ENCODE data around the gene WDFY3.

WDFY3 gene

DNA sequence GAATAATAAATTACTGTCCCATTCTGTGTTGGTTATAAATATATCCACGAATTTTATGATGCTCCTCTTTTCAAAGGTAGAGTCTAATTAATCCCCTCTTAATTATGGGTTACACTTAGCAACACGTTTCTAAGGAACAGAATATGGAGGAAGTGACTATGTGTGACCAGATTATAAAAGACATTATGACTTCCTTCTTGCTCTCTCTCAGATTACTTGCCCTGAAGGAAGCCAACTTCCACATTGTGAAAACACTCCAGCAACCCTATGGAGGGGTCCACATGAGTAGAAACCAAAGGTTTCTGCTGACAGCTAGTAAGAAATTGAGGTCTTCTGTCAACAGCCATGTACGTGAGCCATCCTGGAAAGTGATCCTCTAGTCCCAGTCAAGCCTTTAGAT lies 59.3 kb downstream of the WDFY3 start:
- Histone ChIP-seq H4K20me1 (ENCODE audit: insufficient read depth, low read length) (no peaks in the 10 kb centered on the region), H3K9ac (ENCODE audit: low read length) (no peak overlapping the region), H3K4me2 (ENCODE audit: low read length) (no peak overlapping the region), H3K27me3 (ENCODE audit: insufficient read depth, low read length) (no peaks in the 10 kb centered on the region; the same call in 1 of the 2 replicates), H2AFZ (ENCODE audit: low read length) (no peak overlapping the region), H3F3A (ENCODE audit: insufficient read depth, low read length) (no peaks in the 10 kb centered on the region), H3K79me2 (ENCODE audit: insufficient read depth, low read length) (no peaks in the 10 kb centered on the region), H3K36me3 (ENCODE audit: insufficient read depth, low read length) (no peaks in the 10 kb centered on the region), H3K9me3 (ENCODE audit: low read length) (no peaks in the 10 kb centered on the region), H3K27ac (ENCODE audit: low read depth, low read length, poor library complexity, severe bottlenecking) (no peak overlapping the region), H3K9me2 (ENCODE audit: low read depth, low read length) (no peaks in the 10 kb centered on the region), H3K4me3 (ENCODE audit: low read depth, low read length, poor library complexity, severe bottlenecking) (no peak overlapping the region), H3K4me1 (ENCODE audit: insufficient read depth, low read length, severe bottlenecking) (no peaks in the 10 kb centered on the region)
- TF ChIP-seq EZH2 (IDR thresholded peaks at IDR 0.05; ENCODE audit: borderline replicate concordance, low read length) = no peak
- TF ChIP-seq, protein P1, sequence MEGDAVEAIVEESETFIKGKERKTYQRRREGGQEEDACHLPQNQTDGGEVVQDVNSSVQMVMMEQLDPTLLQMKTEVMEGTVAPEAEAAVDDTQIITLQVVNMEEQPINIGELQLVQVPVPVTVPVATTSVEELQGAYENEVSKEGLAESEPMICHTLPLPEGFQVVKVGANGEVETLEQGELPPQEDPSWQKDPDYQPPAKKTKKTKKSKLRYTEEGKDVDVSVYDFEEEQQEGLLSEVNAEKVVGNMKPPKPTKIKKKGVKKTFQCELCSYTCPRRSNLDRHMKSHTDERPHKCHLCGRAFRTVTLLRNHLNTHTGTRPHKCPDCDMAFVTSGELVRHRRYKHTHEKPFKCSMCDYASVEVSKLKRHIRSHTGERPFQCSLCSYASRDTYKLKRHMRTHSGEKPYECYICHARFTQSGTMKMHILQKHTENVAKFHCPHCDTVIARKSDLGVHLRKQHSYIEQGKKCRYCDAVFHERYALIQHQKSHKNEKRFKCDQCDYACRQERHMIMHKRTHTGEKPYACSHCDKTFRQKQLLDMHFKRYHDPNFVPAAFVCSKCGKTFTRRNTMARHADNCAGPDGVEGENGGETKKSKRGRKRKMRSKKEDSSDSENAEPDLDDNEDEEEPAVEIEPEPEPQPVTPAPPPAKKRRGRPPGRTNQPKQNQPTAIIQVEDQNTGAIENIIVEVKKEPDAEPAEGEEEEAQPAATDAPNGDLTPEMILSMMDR (IDR thresholded peaks at IDR 0.05; ENCODE audit: low read length) = no peak

DNA sequence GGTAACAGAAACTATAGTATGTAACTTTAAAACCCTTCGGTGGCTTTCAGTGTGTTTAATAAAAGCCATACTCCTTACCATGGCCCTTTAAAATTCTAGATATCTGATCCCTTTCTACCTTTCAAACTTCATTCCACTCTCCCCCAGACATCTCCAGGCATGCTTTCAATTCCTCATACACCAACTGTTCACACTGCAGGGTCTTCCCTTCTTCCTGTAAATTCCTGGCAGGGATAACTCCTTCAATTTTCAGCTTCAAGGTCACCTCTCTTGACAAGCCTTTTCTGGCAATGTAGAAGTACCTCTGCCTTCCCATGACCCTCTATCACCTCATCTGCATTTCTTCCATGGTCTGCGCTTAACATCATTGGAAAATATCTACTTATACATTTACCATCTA lies 60.8 kb downstream of the WDFY3 start:
- H3K9me3 ChIP-seq (ENCODE audit: low read length) = no peaks in the 10 kb centered on the region
- H3K9me2 ChIP-seq (ENCODE audit: low read depth, low read length) = no peaks in the 10 kb centered on the region
- no peak overlapping the region for H3K4me2 ChIP-seq (ENCODE audit: low read length)

DNA sequence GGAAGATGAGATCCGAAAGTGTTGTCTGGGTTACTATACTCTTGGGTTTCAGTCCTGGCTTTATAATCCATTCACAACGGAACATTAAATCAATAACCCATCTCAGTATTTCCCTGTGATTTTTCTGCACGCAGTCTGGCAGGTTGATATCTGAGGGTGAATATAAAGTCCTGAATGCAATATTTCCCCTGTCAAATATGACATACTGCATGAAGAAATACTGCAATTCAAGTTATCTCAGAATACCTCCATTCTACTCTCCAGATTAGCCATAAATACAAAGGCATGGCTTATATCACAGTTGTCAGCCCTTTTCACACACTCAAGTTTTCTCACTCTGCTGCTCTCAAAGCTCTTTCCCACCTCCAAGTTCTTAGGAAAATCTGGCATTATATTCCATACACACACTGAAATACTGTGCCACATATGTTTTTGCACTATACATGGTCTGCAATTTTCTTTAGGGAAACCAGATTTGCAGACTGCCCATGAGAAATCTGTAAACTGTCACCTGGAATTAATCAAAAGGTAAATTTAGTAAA lies 64.7 kb downstream of the WDFY3 start:
- H3K27ac ChIP-seq (ENCODE audit: low read depth, low read length, poor library complexity, severe bottlenecking) = no peak overlapping the region
- no peaks in the 10 kb centered on the region for H3K9me3 ChIP-seq (ENCODE audit: low read length)
- H3F3A ChIP-seq (ENCODE audit: insufficient read depth, low read length) = no peaks in the 10 kb centered on the region
- H4K20me1 ChIP-seq (ENCODE audit: insufficient read depth, low read length) = no peaks in the 10 kb centered on the region
- H2AFZ ChIP-seq (ENCODE audit: low read length) = no peak overlapping the region
- no peaks in the 10 kb centered on the region for H3K9me2 ChIP-seq (ENCODE audit: low read depth, low read length)
- H3K9ac ChIP-seq (ENCODE audit: low read length) = no peak overlapping the region
- H3K4me2 ChIP-seq (ENCODE audit: low read length) = no peak overlapping the region
- no peaks in the 10 kb centered on the region for H3K4me1 ChIP-seq (ENCODE audit: insufficient read depth, low read length, severe bottlenecking)
- H3K79me2 ChIP-seq (ENCODE audit: insufficient read depth, low read length) = no peaks in the 10 kb centered on the region
- no peaks in the 10 kb centered on the region; the same call in 1 of the 2 replicates for H3K27me3 ChIP-seq (ENCODE audit: insufficient read depth, low read length)
- TF ChIP-seq EZH2 (IDR thresholded peaks at IDR 0.05; ENCODE audit: borderline replicate concordance, low read length) = no peak
- TF ChIP-seq, protein P1 (IDR thresholded peaks at IDR 0.05; ENCODE audit: low read length) = no peak
- H3K36me3 ChIP-seq (ENCODE audit: insufficient read depth, low read length) = no peaks in the 10 kb centered on the region
- no peak overlapping the region for H3K4me3 ChIP-seq (ENCODE audit: low read depth, low read length, poor library complexity, severe bottlenecking)

More for the DNA sequence above, 60.8 kb downstream of the WDFY3 start:
- no peak overlapping the region for H3K4me3 ChIP-seq (ENCODE audit: low read depth, low read length, poor library complexity, severe bottlenecking)
- no peaks in the 10 kb centered on the region for H3K79me2 ChIP-seq (ENCODE audit: insufficient read depth, low read length)
- H3K27ac ChIP-seq (ENCODE audit: low read depth, low read length, poor library complexity, severe bottlenecking) = no peak overlapping the region
- no peak overlapping the region for H3K9ac ChIP-seq (ENCODE audit: low read length)
- H3K36me3 ChIP-seq (ENCODE audit: insufficient read depth, low read length) = no peaks in the 10 kb centered on the region
- H3F3A ChIP-seq (ENCODE audit: insufficient read depth, low read length) = no peaks in the 10 kb centered on the region
- no peak overlapping the region for H2AFZ ChIP-seq (ENCODE audit: low read length)
- H3K4me1 ChIP-seq (ENCODE audit: insufficient read depth, low read length, severe bottlenecking) = no peaks in the 10 kb centered on the region
- TF ChIP-seq EZH2 (IDR thresholded peaks at IDR 0.05; ENCODE audit: borderline replicate concordance, low read length) = no peak
- H3K27me3 ChIP-seq (ENCODE audit: insufficient read depth, low read length) = no peaks in the 10 kb centered on the region; the same call in 1 of the 2 replicates
- H4K20me1 ChIP-seq (ENCODE audit: insufficient read depth, low read length) = no peaks in the 10 kb centered on the region

DNA sequence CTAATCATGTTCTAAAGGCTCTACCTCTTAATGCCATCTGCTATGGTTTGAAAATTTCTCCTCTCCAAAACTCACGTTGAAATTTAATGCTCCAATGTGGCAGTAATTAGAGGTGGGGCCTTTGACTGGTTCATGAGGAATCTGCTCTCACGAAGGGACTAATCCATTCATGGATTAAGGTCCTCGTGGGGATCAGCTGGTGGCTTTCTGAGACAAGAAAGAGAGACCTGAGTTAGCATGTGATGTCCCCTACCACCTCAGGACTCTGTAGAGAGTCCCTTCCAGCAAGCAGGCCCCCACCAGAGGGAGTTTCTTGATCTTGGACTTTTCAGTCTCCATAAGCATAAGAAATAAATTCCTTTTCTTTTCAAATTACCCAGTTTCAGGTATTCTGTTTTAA lies 65.3 kb downstream of the WDFY3 start:
- no peak for TF ChIP-seq EZH2 (IDR thresholded peaks at IDR 0.05; ENCODE audit: borderline replicate concordance, low read length)
- TF ChIP-seq, protein P1 (IDR thresholded peaks at IDR 0.05; ENCODE audit: low read length) = no peak

More for the DNA sequence above, 65.3 kb downstream of the WDFY3 start:
- Histone ChIP-seq H3F3A (ENCODE audit: insufficient read depth, low read length) (no peaks in the 10 kb centered on the region), H3K79me2 (ENCODE audit: insufficient read depth, low read length) (no peaks in the 10 kb centered on the region), H3K9me2 (ENCODE audit: low read depth, low read length) (no peaks in the 10 kb centered on the region), H3K27ac (ENCODE audit: low read depth, low read length, poor library complexity, severe bottlenecking) (no peak overlapping the region), H3K4me1 (ENCODE audit: insufficient read depth, low read length, severe bottlenecking) (no peaks in the 10 kb centered on the region), H3K4me3 (ENCODE audit: low read depth, low read length, poor library complexity, severe bottlenecking) (no peak overlapping the region), H3K9ac (ENCODE audit: low read length) (no peak overlapping the region), H3K36me3 (ENCODE audit: insufficient read depth, low read length) (no peaks in the 10 kb centered on the region), H3K27me3 (ENCODE audit: insufficient read depth, low read length) (no peaks in the 10 kb centered on the region; the same call in 1 of the 2 replicates), H4K20me1 (ENCODE audit: insufficient read depth, low read length) (no peaks in the 10 kb centered on the region), H3K4me2 (ENCODE audit: low read length) (no peak overlapping the region), H2AFZ (ENCODE audit: low read length) (no peak overlapping the region), H3K9me3 (ENCODE audit: low read length) (no peaks in the 10 kb centered on the region)
